GM12874 (cell line): ENCODE results near the gene DGLUCY.

Experiments
- CTCF ChIP-seq: IDR thresholded peaks from 2 replicates; pipeline ENCODE4 v1.5.1; 2011; ENCODE audit warnings: low read depth, mild to moderate bottlenecking, control low read depth, low read length, moderate library complexity; ENCODE audit not compliant: insufficient read depth

Gene DGLUCY

GRCh38 chr14:91265404-91265803, 151.5 kb downstream of the DGLUCY start:
- TF ChIP-seq CTCF: no peak

- TF ChIP-seq CTCF: no peak
Observed at GRCh38 chr14:91267965-91268437, 154.1 kb downstream of the DGLUCY start.

GRCh38 chr14:91269076-91269991, 155.5 kb downstream of the DGLUCY start:
- TF ChIP-seq CTCF: no peak

GRCh38 chr14:91270188-91270587, 156.3 kb downstream of the DGLUCY start:
- no peak for TF ChIP-seq CTCF

- TF ChIP-seq CTCF: no peak
Observed at GRCh38 chr14:91270619-91271018, 156.7 kb downstream of the DGLUCY start.

GRCh38 chr14:91271639-91272038, 157.8 kb downstream of the DGLUCY start:
- no peak for TF ChIP-seq CTCF

- TF ChIP-seq CTCF: no peak
Observed at GRCh38 chr14:91272341-91273272, 158.7 kb downstream of the DGLUCY start.
